GM19452 (cell line): Measurements from ENCODE around the gene HCFC1R1.
"Not testable (repeated sequence)": the region's sequence is repeated elsewhere in the genome, so short reads cannot be mapped to it uniquely, and the experiment has no call there.

Experiments
- ATAC-seq: cut with Tn5 transposase; IDR thresholded peaks from one replicate; pipeline ENCODE4 v1.9.1; 2021; ENCODE audit not compliant: unreplicated experiment

Gene HCFC1R1, protein sequence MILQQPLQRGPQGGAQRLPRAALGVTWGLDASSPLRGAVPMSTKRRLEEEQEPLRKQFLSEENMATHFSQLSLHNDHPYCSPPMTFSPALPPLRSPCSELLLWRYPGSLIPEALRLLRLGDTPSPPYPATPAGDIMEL

DNA sequence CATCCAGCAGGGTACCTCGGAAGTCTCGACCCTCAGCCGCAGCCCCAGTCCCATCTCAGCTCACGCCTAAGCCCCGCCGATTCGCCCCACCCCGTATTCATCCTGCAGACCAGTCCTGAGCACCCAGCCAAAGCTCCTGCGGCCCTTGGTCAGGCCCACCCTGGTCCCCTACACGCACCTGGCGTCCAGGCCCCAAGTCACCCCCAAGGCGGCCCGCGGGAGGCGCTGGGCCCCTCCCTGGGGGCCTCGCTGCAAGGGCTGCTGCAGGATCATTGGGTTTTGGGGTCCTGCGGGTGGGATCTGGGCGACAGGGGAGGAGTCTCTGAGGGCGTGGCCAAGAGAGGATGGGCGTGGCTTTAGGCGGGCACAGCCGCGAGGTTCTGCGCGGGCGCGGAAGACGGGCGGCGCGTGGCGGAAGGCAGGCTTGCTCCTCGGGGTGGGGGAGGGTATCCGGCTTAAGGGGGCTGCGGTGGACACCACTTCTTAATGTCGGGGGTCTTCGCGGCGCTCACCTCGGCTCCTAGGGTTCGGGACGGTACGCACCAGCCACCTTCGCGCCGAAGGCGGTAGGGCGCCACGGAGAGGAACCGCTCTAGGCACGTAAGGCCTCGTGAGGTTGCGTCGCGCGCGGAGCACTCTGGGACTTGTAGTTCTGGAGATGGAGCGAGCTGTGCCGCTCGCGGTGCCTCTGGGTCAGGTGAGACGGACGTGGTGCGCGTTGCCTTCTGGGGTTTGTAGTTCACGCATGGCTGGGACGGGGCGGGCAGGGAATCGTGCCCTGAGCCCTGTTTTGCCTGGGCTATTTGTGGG is at the start of gene HCFC1R1, which contains the start of gene THOC6:
Gene HCFC1R1 (minus strand): TSS at position 274 of the 810 bp plus-strand sequence. CDS start 1 bp downstream, at position 273.
Gene THOC6 (plus strand): TSS at position 367 of the 810 bp plus-strand sequence. CDS start 292 bp downstream, at position 659.
- ATAC-seq, result peak; percentile 70

DNA sequence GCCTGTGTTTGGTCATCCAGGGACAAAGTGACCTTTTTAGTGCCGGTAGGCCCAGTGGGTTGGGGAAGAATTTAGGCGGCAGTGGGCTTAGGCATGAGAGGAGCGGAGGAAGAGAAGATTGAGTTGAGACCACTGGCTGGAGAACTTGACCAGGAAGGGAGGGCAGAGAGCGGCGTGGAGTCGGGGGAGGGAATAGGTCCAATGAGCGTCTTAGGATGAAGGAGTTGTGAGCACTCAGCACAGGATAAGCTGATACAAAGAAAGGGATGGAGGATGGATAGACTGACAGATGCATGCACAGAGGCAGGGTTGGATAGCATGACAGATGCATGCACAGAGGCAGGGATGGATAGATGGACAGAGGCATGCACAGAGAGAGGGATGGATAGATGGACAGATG is 49.7 kb upstream of the HCFC1R1 start:
- ATAC-seq, result no peak

DNA sequence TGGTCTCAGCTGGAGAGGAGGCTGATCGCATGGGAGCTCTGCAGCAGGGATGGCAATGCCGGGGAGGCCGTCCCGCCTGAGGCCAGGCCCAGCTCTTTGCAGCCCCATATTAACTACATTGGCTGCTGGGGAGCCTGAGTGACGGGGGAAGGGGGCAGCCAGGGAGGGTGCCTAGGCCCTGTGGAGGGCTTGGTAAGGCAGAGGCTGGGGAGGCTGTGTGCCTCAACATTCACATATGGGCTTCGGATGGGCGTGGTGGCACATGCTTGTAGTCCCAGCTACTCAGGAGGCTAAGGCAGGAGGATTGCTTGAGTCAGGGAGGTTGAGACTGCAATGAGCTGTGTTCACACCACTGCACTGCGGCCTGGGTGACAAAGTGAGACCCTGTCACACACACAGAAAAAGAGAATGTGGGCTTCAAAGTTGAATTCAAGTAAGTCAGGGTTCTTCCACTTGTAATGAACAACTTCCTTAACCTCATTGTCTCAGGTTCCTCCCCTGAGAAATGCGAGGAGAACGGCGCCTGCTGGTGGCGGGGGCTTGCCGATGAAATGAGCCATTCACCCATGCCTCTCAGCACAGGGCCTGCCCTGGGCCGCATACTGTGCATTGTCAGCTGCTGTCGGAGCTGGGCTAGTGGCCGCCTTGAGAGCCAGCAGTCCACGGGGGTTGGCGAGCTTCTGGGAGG is 49.0 kb upstream of the HCFC1R1 start:
- ATAC-seq, result not testable (repeated sequence)

DNA sequence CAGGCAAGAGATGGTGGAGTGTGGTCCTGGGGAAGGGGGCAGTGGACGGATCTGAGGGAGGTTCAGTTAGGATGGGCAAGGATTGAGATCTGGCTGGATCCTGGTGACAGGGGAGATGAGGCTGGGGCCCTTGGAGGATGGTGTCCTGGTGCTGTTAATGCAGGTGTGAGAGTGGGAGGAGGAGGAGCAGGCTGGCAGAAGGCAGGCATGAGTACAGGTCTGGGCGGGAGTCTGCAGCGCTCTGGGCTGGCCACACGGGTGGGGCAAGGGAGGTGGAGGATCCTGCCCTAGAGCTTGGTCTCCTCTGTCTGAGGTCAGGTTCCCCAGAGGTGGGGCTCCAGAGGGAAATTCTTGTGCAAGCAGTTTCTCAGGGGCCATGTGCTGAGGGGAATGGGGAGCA is 48.4 kb upstream of the HCFC1R1 start:
- not testable (repeated sequence) for ATAC-seq

- ATAC-seq, result no peak
These were observed 47.9 kb upstream of the HCFC1R1 start for GRCh38 chr16:3071655-3072054.

DNA sequence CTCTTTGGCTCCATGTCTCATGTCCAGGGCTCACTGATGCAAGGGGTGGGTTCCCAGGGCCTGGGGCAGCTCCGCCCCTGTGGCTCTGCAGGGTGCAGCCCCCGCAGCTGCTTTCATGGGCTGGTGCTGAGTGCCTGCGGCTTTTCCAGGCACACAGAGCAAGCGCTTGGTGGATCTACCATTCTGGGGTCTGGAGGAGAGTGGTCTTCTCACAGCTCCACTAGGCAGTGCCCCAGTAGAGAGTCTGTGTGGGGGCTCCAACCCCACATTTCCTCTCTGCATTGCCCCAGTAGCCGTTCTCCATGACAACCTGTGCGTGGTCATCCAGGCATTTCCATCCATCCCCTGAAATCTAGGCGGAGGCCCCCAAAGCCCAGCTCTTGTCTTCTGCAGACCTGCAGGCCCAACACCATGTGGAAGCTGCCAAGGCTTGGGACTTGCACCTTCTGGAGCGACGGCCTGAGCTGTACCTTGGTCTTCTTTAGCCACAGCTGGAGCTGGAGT is 46.9 kb upstream of the HCFC1R1 start:
- no peak for ATAC-seq

- ATAC-seq, result not testable (repeated sequence)
These were observed 45.4 kb upstream of the HCFC1R1 start for GRCh38 chr16:3069146-3069545.

DNA sequence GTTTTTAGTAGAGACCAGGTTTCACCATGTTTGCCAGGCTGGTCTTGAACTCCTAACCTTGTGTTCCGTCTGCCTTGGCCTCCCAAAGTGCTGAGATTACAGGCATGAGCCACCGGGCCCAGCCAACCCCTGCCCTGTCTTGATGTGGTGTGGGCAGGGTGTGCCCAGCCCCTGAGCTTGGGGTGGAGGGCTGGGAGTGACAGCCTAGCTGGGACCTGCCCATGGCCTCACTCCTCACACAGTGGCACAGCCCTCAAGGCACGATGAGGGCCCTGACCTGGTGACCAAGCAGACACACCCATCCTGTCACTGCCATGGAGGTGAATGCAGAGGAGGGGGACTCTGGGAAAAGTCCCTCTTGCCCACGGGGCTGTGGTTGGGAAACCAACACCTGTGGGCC is 44.7 kb upstream of the HCFC1R1 start:
- ATAC-seq, result no peak

- no peak for ATAC-seq
These were observed 42.7 kb upstream of the HCFC1R1 start for GRCh38 chr16:3066440-3066748.

DNA sequence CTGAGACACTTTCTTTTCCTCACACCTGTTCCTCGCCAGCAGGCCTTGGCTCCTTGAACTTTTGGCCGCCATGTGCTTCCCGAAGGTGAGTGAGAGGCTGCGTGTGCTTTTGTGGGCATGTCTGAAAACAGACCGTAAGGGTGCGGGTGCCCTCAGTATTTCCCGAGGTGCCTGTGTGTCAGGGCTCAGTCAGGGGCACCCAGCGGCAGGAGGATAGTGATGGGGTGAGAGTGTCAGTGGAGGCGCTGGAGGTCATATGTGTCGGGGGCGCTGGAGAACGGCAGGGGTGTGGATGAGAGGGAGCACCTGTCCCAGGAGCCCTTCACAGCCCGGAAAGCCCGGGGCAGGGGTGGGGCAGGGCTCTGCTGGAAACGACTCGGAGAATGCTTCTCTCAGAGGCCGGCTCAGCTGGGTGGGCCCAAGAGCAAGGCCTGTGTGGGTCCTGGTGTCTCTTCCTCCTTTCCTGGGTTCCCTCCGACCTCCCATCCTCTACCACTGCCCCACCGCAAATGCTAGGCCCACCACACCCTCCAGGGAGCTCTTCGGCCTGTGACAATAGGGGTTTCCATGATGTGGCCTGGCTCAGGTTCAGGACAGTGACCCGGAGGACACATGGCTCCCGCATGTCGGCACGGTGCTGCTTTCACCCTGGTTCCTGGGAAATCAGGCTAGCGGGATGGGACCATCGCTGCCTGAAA is 42.1 kb upstream of the HCFC1R1 start:
- ATAC-seq, result no peak

- ATAC-seq, result no peak
These were observed 41.5 kb upstream of the HCFC1R1 start, which contains the start of gene IL32 for GRCh38 chr16:3065069-3065741. IL32 (plus strand) TSS chr16:3065640; CDS start chr16:3065812, 172 bp downstream.

- no peak for ATAC-seq
These were observed 40.1 kb upstream of the HCFC1R1 start for GRCh38 chr16:3063625-3064386.

GRCh38 chr16:3062553-3062952 is 38.8 kb upstream of the HCFC1R1 start:
- ATAC-seq, result no peak

- ATAC-seq, result no peak
These were observed 36.8 kb upstream of the HCFC1R1 start for GRCh38 chr16:3060339-3061127.

DNA sequence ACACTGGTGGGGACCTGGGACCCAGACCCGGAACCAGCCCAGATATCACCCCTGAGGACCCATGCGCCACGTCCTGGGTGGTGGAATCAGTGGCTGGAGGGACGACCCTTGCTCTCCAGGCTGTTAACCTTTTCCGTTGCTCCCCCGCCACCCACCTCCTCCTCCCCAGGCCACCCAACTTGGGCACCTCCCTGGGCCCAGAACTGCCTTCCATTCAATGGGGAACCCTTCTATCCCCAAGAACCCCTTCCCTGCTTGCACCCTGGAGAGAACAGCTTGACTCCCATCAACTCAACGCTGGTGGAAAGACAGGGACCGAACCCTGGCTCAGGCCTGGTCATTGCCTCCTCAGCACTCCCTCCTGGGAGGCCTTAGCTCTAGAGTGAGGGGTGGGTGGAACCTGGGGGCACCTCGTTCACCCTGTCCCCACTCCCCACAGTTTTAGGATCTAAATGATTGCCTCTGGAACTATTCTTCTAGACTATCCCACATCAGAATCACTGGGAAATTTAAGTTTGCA is 36.0 kb upstream of the HCFC1R1 start:
- no peak for ATAC-seq

DNA sequence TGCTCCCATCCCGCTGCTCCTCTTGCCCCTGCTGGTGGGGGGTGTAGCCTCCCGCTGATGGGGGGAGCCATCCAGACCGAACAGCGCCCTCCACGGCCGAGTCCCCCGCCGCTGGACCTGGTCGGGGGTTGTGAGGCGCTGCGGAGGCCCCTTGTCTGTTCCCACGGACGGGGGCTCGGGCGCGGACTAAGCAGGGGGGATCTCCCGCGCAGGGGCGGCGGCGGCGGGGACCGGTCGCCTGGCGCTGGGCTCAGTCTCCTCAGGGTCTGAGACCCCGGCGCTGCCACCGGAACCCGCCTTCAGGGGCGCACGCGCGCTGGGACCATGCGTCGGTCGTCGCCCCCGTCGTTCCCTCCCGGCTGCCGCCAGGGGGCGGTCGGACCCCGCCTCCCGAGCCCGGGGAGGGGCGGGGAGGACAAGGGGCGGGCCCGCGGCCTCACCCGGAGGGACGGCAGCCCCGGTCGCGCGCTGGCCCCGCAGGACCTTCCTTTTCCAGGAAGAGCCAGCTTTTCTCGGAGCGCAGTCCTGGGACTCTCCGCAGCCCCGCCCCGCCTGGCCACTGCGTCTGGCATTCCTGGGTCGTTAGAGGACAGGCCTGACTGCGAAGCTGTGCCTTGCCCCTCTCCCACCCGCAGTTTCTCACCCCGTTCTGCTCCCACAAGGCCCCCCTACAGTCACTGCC is 35.4 kb upstream of the HCFC1R1 start:
- ATAC-seq, result peak; percentile 68

- ATAC-seq, result peak; percentile 33
These were observed 34.6 kb upstream of the HCFC1R1 start for GRCh38 chr16:3058139-3059030.
